Endometrium (tissue), 2 donors: ENCODE results near the gene YBEY.

Experiments used
- FAIRE-seq: peaks from 2 replicates; lab custom pipeline; 2012; peaks lifted over from hg19 to GRCh38; lab: Jason Lieb, UNC
- donor health status: control.
- donor health status: control.

Gene YBEY

DNA sequence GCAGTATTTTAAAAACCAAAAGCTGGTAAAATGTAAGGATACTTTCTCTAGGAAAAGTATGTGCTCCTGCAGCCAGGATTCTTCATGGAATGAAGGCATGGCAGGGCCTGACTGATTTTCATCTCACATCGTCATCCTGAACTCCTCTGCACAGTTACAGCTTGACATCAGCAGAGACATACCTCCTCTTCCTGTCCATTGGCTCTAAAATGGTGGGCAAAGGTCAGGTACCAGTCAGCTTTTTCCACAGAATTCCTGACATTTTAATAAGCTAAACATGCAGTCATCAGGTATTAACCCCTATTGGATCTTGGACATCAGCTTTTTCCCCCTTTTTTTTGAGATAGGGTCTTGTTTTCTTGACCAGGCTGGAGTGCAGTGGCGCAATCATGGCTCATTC, 43.7 kb downstream of the YBEY start:
- no peak for FAIRE-seq

DNA sequence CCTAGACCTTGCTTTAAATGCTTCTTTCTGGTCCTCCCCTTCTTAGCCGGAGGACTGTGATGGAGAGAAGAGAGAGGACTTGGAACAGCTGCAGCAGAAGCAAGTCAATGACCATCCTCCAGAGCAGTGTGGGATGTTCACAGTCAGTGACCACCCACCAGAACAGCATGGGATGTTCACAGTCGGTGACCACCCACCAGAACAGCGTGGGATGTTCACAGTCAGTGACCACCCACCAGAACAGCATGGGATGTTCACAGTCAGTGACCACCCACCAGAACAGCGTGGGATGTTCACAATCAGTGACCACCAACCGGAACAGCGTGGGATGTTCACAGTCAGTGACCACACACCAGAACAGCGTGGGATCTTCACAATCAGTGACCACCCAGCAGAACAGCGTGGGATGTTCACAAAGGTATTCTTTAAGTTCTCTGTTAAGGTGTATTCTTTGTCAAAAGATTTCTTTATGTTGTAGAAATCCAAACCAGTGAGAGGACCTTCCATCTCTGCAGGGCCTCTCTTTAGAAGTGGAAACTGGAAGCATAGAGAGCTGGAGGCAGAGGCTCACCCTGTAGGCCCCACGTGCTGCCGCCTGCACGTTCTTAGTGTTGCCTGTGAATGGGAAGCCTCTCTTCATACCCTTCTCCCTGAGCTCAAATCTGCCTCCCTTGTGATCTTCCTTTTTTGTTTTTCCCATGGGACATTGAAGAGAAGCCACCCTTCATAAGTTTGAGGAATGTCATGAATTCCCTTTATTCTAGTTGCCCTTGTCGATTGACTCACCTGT, 48.4 kb downstream of the YBEY start:
- no peak for FAIRE-seq

DNA sequence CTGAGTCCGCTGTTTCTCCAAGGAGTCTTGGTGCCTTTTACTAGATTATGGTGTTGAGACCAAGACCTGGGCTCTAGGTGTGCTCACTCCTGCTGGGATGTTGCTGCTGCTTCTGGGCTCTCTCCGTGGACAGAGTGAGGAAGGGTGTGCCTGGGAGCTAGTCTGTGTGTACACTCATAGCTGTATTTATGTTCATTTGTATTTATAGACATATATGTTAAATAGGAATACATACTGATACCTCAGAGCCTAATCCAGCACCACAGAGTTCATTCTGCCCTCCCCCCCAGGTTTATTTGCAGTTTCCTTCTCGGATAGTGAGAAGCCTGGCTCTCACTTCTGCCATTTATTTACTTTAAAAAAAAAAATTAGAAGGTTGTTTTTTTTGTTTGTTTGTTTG, 50.5 kb downstream of the YBEY start:
- FAIRE-seq = no peak

- FAIRE-seq = no peak
Observed at GRCh38 chr21:46340998-46341397, 54.9 kb downstream of the YBEY start.

DNA sequence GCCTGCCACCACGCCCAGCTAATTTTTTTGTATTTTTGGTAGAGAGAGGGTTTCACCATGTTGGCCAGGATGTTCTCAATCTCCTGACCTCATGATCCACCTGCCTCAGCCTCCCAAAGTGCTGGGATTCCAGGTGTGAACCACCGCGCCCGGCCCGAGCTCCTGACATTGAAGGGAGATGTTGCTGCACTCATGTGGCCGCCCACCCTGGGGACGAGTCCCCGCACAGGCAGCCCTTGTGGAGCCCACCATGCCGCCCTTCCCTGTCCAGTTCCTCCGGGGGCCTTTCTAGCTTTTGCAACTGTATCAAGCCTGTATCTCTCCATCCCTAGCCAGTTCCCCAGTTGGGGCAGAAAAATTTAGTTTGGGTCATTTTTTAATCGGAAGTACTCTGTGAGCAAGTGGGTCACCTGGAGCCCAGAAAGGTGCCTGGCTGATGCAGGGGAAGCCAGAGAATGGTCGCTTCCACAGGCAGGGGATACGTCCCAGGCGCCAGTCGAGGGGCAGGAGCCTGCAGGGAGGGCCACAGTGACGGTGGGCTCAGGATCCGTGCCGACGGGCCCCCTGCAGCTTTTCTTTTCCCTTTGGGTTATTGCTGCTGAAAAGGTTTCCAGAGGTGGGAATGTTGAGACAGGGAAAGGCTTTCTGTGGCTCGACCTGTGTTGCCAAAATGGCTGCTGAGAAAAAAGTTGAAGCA, 58.2 kb downstream of the YBEY start:
- FAIRE-seq = no peak

DNA sequence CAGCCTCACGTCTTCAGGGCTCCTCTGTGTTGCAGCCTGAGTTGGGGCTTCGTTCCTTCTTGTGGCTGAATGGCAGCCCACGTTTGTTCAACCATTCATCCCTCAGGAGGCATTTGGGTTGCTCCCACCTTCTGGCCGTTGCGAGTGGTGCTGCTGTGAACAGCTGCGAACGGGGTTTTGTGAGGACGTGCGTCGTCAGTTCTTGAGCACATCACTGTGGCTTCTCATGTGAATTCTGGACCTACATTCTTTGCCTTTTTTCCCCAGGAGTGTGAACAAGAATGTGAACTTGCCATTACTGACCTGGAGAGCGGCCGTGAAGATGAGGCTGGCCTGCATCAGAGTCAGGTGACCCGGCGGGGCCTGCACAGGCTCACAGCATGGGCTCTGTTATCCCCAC, 59.7 kb downstream of the YBEY start:
- FAIRE-seq = no peak

DNA sequence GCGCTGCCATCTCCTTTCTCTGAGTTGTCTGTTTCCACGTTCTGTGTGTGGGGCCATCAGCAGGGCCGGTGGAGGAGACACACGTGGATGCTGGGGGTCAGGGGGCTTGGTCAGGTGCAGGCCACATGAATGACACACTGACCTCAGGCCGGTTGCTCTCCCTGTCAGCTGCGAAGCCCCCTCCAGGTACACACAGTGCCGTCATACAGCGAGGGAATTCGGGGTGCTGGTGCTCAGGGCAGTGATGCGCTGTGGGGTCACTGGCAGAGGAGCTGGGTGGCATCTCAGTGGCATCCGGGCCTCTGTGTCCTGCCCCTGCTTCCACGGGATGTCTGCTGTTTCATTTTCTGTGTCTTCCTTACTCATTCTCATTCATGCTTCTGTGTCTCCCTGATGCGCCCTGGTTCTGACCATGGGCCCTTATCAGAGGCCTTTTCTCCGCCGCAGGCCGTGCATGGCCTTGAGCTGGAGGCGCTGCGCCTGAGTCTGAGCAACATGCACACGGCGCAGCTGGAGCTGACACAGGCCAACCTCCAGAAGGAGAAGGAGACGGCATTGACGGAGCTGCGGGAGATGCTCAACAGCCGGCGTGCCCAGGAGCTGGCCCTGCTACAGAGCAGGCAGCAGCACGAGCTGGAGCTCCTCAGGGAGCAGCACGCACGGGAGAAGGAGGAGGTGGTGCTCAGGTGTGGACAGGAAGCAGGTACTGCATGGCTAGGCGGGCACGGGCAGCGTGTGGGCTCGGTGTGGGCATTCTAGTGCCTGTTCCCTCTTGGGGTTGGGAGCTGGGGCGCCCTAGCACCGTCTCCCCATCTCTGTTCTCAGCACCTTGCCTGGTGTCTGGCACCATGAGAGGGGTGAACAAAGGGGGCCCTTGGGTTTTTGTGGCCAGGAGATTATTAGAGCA, 60.4 kb downstream of the YBEY start:
- no peak for FAIRE-seq

GRCh38 chr21:46347203-46347550, 61.0 kb downstream of the YBEY start:
- no peak for FAIRE-seq
